Testis (tissue), 2 donors: ENCODE data around the gene OR52E4.

Experiments used
- CTCF ChIP-seq, 3 experiments: fragments of 450-650 bp in 2 of 3; fragments of 200-600 bp in 1 of 3; sonication (generic) in 1 of 3; IDR thresholded peaks; one replicate each; pipeline ENCODE4 v1.5.1; 2016 to 2019; ENCODE audit warnings: antibody characterized with exemption in 3 of 3, mild to moderate bottlenecking in 2 of 3, moderate library complexity in 1 of 3
- POLR2A ChIP-seq: fragments of 450-650 bp; IDR thresholded peaks from one replicate; pipeline ENCODE4 v1.6.1; 2017; ENCODE audit warnings: antibody characterized with exemption, mild to moderate bottlenecking, moderate library complexity

GRCh38 chr11:5833446-5833845 is 47.0 kb upstream of the OR52E4 start:
- TF ChIP-seq POLR2A = no peak
- no peak for TF ChIP-seq CTCF (IDR thresholded peaks at IDR 0.05)
